Lower leg skin (tissue), 4 donors: Measurements from ENCODE around the gene NUMA1. TPM values are rescaled to one million over a fixed set of nuclear protein-coding genes. Genes with fewer than 3 reads are reported as not detected.

Source experiments
- DNase-seq, 2 donors: peaks; one replicate each; pipeline ENCODE4 v3.0.0-alpha.2; 2019; ENCODE audit warnings: low spot score in 2 of 2
- H3K4me3 ChIP-seq: fragments of 200-600 bp; sonication (generic); 2 replicates; pipeline ENCODE4 v1.5.1; 2017; ENCODE audit warnings: mild to moderate bottlenecking, low read depth; ENCODE audit not compliant: poor library complexity, severe bottlenecking
- CTCF ChIP-seq, 3 donors: fragments of 450-650 bp; IDR thresholded peaks; one replicate each; pipeline ENCODE4 v1.5.1; 2016; ENCODE audit warnings: antibody characterized with exemption in 3 of 3, mild to moderate bottlenecking in 3 of 3, moderate library complexity in 2 of 3
- POLR2A ChIP-seq, 2 donors: fragments of 450-650 bp; IDR thresholded peaks; one replicate each; pipeline ENCODE4 v1.6.1; 2016 to 2017; ENCODE audit warnings: antibody characterized with exemption in 2 of 2, mild to moderate bottlenecking in 1 of 2, moderate library complexity in 1 of 2
- WGBS, 2 donors: methylation state at CpG; one replicate each; pipeline ENCODE4 v1.1.5; 2018; 5-methylcytosine and 5-hydroxymethylcytosine counted together
- intact Hi-C: fragments of 100-400 bp; cut with DNase I; formaldehyde crosslinking; loops from one replicate; pipeline ENCODE4 v1.15.0; 2023; ENCODE audit warnings: low total_unique reads
- total RNA-seq, 4 donors: library from RNA; depleted of rRNA; stranded (reverse); fragments of >200 nt; gene quantifications; one replicate each; pipeline ENCODE4 v1.1.0, GENCODE V29; 2016

The NUMA1 gene
- total RNA-seq, 4 donors from 2014 or later: 356 to 592 (median 409) TPM

- intact Hi-C loops: no loop called here
- TF ChIP-seq POLR2A (IDR thresholded peaks at IDR 0.05) (no peak), CTCF (IDR thresholded peaks at IDR 0.05) (no peak)
These were observed 73.3 kb downstream of the NUMA1 start for GRCh38 chr11:72007089-72007476.

DNA sequence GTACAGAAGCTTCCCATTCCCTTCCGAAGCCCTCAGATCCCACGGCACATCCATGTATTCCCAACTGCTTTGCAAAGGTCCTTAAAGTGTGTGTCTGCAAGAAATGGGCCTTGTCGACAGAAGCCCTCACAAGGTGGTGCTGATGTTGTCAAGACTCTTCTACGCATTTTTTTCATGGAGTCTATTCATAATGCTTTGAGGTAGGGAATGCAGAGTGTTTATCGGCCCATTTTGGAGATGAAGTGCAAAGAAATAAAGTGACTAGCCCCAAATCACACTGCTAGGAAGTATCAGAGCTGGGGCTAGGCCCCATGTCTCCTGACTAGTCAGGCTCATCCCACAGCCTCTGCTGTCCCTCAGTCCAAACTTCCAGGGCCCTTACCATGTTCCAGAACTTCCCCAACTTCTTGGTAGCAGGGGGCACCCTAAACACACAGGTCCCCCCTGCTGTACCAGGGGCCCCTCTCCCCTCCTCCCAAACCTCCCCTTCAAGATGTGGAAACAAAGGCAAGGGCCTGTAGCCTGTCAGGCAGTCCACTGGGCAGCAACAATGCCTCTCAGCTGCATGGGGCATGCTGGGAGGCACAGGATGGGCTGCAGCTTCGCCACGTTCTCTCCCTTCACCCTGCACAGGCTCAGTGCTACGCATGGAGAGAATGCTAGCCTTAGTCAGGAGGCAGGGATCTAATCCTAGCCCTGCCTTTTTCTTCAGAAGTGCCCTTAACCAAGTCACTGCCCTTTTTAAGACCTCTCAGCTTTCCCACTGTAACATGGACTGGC is 73.8 kb downstream of the NUMA1 start:
- WGBS, 2 donors: 81 to 88% methylated on average over 8 of the region's 8 CpGs
- H3K4me3 ChIP-seq: no peak overlapping the region
- intact Hi-C loops: no loop called here
- no peak for DNase-seq
- no peak for TF ChIP-seq CTCF (IDR thresholded peaks at IDR 0.05)
- no peak for TF ChIP-seq POLR2A (IDR thresholded peaks at IDR 0.05)

More at GRCh38 chr11:72007089-72007476, 73.3 kb downstream of the NUMA1 start:
- DNase-seq: no peak
- no peak overlapping the region for H3K4me3 ChIP-seq
- WGBS, 2 donors: 89 to 90% methylated on average over 15 of the region's 15 CpGs

GRCh38 chr11:72005347-72006260 is 74.7 kb downstream of the NUMA1 start:
- H3K4me3 ChIP-seq: no peak overlapping the region
- 80 to 81% methylated on average over 20 of the region's 20 CpGs for WGBS, 2 donors
- DNase-seq: no peak
- TF ChIP-seq CTCF (IDR thresholded peaks at IDR 0.05) (no peak), POLR2A (IDR thresholded peaks at IDR 0.05) (no peak)
- intact Hi-C loops: no loop called here

GRCh38 chr11:72004515-72005346 is 75.6 kb downstream of the NUMA1 start:
- H3K4me3 ChIP-seq: no peak overlapping the region
- TF ChIP-seq CTCF (IDR thresholded peaks at IDR 0.05): no peak
- TF ChIP-seq POLR2A (IDR thresholded peaks at IDR 0.05): no peak
- intact Hi-C loops: no loop called here
- DNase-seq: no peak
- 85 to 92% methylated on average over 16 of the region's 16 CpGs for WGBS, 2 donors

DNA sequence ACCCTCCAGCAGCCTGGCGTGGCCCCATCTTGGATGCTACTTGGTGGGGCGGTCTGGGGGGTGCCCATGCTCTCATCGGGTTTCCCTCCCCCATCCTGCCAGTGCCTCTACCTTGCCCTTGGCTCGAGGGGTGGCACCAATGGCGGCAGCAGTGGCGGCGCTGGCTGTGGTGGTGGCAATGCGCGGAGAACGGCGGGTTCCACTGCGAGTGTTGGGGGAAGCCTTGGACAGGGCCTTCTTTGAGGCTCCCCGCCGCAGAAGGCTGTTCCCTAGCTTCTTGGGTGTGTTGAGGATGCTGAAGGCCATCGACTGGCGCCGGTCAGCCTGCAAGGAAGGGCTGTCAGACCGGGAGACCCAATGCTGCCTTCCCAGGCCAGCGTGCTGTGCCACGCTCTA is 76.6 kb downstream of the NUMA1 start:
- intact Hi-C loops: no loop called here
- H3K4me3 ChIP-seq: no peak overlapping the region
- 88 to 92% methylated on average over 19 to 20 of the region's 20 CpGs for WGBS, 2 donors
- no peak for TF ChIP-seq CTCF (IDR thresholded peaks at IDR 0.05)
- no peak for TF ChIP-seq POLR2A (IDR thresholded peaks at IDR 0.05)
- peak in 1 of 2 donors; percentile 85 for DNase-seq
